HG03354 (cell line): Measurements from ENCODE around the gene MAP3K15.
"Not testable (repeated sequence)": the region's sequence is repeated elsewhere in the genome, so short reads cannot be mapped to it uniquely, and the experiment has no call there.

Source experiments
- ATAC-seq: cut with Tn5 transposase; IDR thresholded peaks from one replicate; pipeline ENCODE4 v1.9.1; 2021; ENCODE audit warnings: mild to moderate bottlenecking; ENCODE audit not compliant: unreplicated experiment, poor library complexity, severe bottlenecking

Gene MAP3K15

GRCh38 chrX:19422661-19423060, 92.6 kb downstream of the MAP3K15 start:
- ATAC-seq, result not testable (repeated sequence)

GRCh38 chrX:19410259-19410658, 105.0 kb downstream of the MAP3K15 start:
- no peak for ATAC-seq

GRCh38 chrX:19403696-19404095, 111.6 kb downstream of the MAP3K15 start:
- no peak for ATAC-seq

GRCh38 chrX:19392703-19393102, 122.6 kb downstream of the MAP3K15 start:
- no peak for ATAC-seq

GRCh38 chrX:19392078-19392477, 123.2 kb downstream of the MAP3K15 start:
- ATAC-seq, result no peak

- ATAC-seq, result no peak
These were observed 126.0 kb downstream of the MAP3K15 start for GRCh38 chrX:19389227-19389845.

- ATAC-seq, result no peak
These were observed 126.6 kb downstream of the MAP3K15 start for GRCh38 chrX:19388741-19389140.

GRCh38 chrX:19388064-19388679, 127.1 kb downstream of the MAP3K15 start:
- no peak for ATAC-seq

- no peak for ATAC-seq
These were observed 128.6 kb downstream of the MAP3K15 start for GRCh38 chrX:19386679-19387078.

- ATAC-seq, result peak; percentile 59
These were observed 132.7 kb downstream of the MAP3K15 start for GRCh38 chrX:19382555-19383145.

GRCh38 chrX:19381326-19381725, 134.0 kb downstream of the MAP3K15 start:
- ATAC-seq, result no peak

- ATAC-seq, result no peak
These were observed 137.5 kb downstream of the MAP3K15 start for GRCh38 chrX:19377799-19378198.

- ATAC-seq, result no peak
These were observed 139.8 kb downstream of the MAP3K15 start for GRCh38 chrX:19375546-19375945.

GRCh38 chrX:19373351-19373891, 141.9 kb downstream of the MAP3K15 start:
- ATAC-seq, result no peak

GRCh38 chrX:19372547-19373331, 142.6 kb downstream of the MAP3K15 start:
- ATAC-seq, result peak; percentile 31

GRCh38 chrX:19372170-19372546, 143.2 kb downstream of the MAP3K15 start:
- peak; percentile 83 for ATAC-seq

GRCh38 chrX:19370061-19370460, 145.2 kb downstream of the MAP3K15 start:
- no peak for ATAC-seq

- no peak for ATAC-seq
These were observed 146.7 kb downstream of the MAP3K15 start for GRCh38 chrX:19368576-19368975.

GRCh38 chrX:19361701-19362100, 153.6 kb downstream of the MAP3K15 start:
- ATAC-seq, result no peak

GRCh38 chrX:19360903-19361302, 154.4 kb downstream of the MAP3K15 start:
- ATAC-seq, result no peak
